ENCODE data around the gene SREBF2. TPM values are rescaled to one million over a fixed set of nuclear protein-coding genes. Genes with fewer than 3 reads are reported as not detected.

The SREBF2 gene
- total RNA-seq, 4 donors from 2014 or later: 10.2 to 61.0 (median 29.0) TPM

- Histone ChIP-seq H3K27me3 (no peaks in the 10 kb centered on the region), H3K4me3 (no peak overlapping the region), H3K27ac (no peak overlapping the region), H3K36me3 (no peaks in the 10 kb centered on the region), H3K4me1 (no peaks in the 10 kb centered on the region), H3K9me3 (no peaks in the 10 kb centered on the region)
- intact Hi-C loops (cut with DNase I; ENCODE audit: low total_unique reads): no loop called here
- TF ChIP-seq POLR2A (IDR thresholded peaks at IDR 0.05): no peak
- no peak for TF ChIP-seq CTCF (IDR thresholded peaks at IDR 0.05)
- no peak for DNase-seq
Measured at GRCh38 chr22:41899110-41899509, 66.2 kb downstream of the SREBF2 start.

- Histone ChIP-seq H3K36me3 (no peaks in the 10 kb centered on the region), H3K4me1 (no peaks in the 10 kb centered on the region), H3K9me3 (no peaks in the 10 kb centered on the region), H3K27me3 (no peaks in the 10 kb centered on the region), H3K27ac (no peak overlapping the region), H3K4me3 (no peak overlapping the region)
- intact Hi-C loops (cut with DNase I; ENCODE audit: low total_unique reads): no loop called here
- no peak for DNase-seq
- TF ChIP-seq CTCF (IDR thresholded peaks at IDR 0.05): no peak
- TF ChIP-seq POLR2A (IDR thresholded peaks at IDR 0.05): no peak
Measured at GRCh38 chr22:41899992-41900651, 67.2 kb downstream of the SREBF2 start.

GRCh38 chr22:41900652-41901312 lies 67.9 kb downstream of the SREBF2 start:
- TF ChIP-seq POLR2A (IDR thresholded peaks at IDR 0.05): no peak
- no peak for TF ChIP-seq CTCF (IDR thresholded peaks at IDR 0.05)
- intact Hi-C loops (cut with DNase I; ENCODE audit: low total_unique reads): no loop called here
- H3K27me3 ChIP-seq: no peaks in the 10 kb centered on the region
- H3K4me3 ChIP-seq: no peak overlapping the region
- no peak for DNase-seq
- no peak overlapping the region for H3K27ac ChIP-seq
- H3K4me1 ChIP-seq: no peaks in the 10 kb centered on the region
- no peaks in the 10 kb centered on the region for H3K9me3 ChIP-seq
- no peaks in the 10 kb centered on the region for H3K36me3 ChIP-seq

GRCh38 chr22:41902016-41902415 lies 69.1 kb downstream of the SREBF2 start:
- intact Hi-C loops (cut with DNase I; ENCODE audit: low total_unique reads): no loop called here
- Histone ChIP-seq H3K9me3 (no peaks in the 10 kb centered on the region), H3K4me3 (no peak overlapping the region), H3K4me1 (no peaks in the 10 kb centered on the region), H3K27ac (no peak overlapping the region), H3K27me3 (no peaks in the 10 kb centered on the region), H3K36me3 (no peaks in the 10 kb centered on the region)
- DNase-seq: no peak
- TF ChIP-seq POLR2A (IDR thresholded peaks at IDR 0.05): no peak
- no peak for TF ChIP-seq CTCF (IDR thresholded peaks at IDR 0.05)

- TF ChIP-seq POLR2A (IDR thresholded peaks at IDR 0.05) (no peak), CTCF (IDR thresholded peaks at IDR 0.05) (no peak)
- intact Hi-C loops (cut with DNase I; ENCODE audit: low total_unique reads): no loop called here
- Histone ChIP-seq H3K27me3 (no peaks in the 10 kb centered on the region), H3K4me3 (no peak overlapping the region), H3K9me3 (no peaks in the 10 kb centered on the region), H3K27ac (no peak overlapping the region), H3K4me1 (no peaks in the 10 kb centered on the region), H3K36me3 (no peaks in the 10 kb centered on the region)
- no peak for DNase-seq
Measured at GRCh38 chr22:41902932-41903421, 70.1 kb downstream of the SREBF2 start.

Data from uterus (tissue), 4 donors.